Keratinocyte (primary cell): Measurements from ENCODE around the gene CCDC85C. TPM values are rescaled to one million over a fixed set of nuclear protein-coding genes. Genes with fewer than 3 reads are reported as not detected.

Source experiments
- DNase-seq: peaks from one replicate; pipeline ENCODE4 v3.0.0-alpha.2; 2011; ENCODE audit warnings: low read depth, missing footprints, low spot score
- FAIRE-seq: peaks from 2 replicates; lab custom pipeline; 2011; peaks lifted over from hg19 to GRCh38; lab: Jason Lieb, UNC
- H2AFZ ChIP-seq: 2 replicates; pipeline ENCODE4 v1.6.0; 2012; ENCODE audit warnings: low read length, control low read depth, inconsistent platforms; ENCODE audit not compliant: control insufficient read depth
- H3K27ac ChIP-seq: 2 replicates; pipeline ENCODE4 v1.5.1; 2011; ENCODE audit warnings: low read length; ENCODE audit not compliant: control insufficient read depth, insufficient read depth
- H3K27me3 ChIP-seq: 3 replicates; pipeline ENCODE4 v1.6.0; 2011; ENCODE audit warnings: low read length; ENCODE audit not compliant: control insufficient read depth, insufficient read depth; ENCODE audit errors: extremely low read depth
- H3K36me3 ChIP-seq, 2 experiments: 2 replicates in 1 of 2; 3 replicates in 1 of 2; pipeline ENCODE4 v1.5.1; 2011; ENCODE audit warnings: low read length in 2 of 2, mild to moderate bottlenecking in 1 of 2; ENCODE audit not compliant: control insufficient read depth in 2 of 2, insufficient read depth in 2 of 2; ENCODE audit errors: extremely low read depth in 1 of 2
- H3K4me1 ChIP-seq: 3 replicates; pipeline ENCODE4 v1.5.1; 2011; ENCODE audit warnings: low read length; ENCODE audit not compliant: control insufficient read depth, insufficient read depth; ENCODE audit errors: extremely low read depth
- H3K4me2 ChIP-seq: 3 replicates; pipeline ENCODE4 v1.6.0; 2011; ENCODE audit warnings: low read depth, low read length; ENCODE audit not compliant: control insufficient read depth, insufficient read depth; ENCODE audit errors: extremely low read depth
- H3K4me3 ChIP-seq, 3 experiments: fragments of 200-600 bp in 1 of 3; sonication (generic) in 1 of 3; 2 replicates in 2 of 3; 3 replicates in 1 of 3; pipeline ENCODE4 v1.5.1; 2011 to 2016; ENCODE audit warnings: low read length in 3 of 3, mild to moderate bottlenecking in 3 of 3, control low read depth in 2 of 3, inconsistent platforms in 1 of 3, low read depth in 1 of 3, mixed read lengths in 1 of 3, mixed run types in 1 of 3, moderate library complexity in 1 of 3; ENCODE audit not compliant: control insufficient read depth in 2 of 3, insufficient read depth in 2 of 3; ENCODE audit errors: extremely low read depth in 1 of 3
- H3K79me2 ChIP-seq: 2 replicates; pipeline ENCODE4 v1.6.0; 2012; ENCODE audit warnings: low read length; ENCODE audit not compliant: control insufficient read depth, insufficient read depth
- H3K9ac ChIP-seq: 3 replicates; pipeline ENCODE4 v1.6.0; 2011; ENCODE audit warnings: low read length; ENCODE audit not compliant: control insufficient read depth, insufficient read depth; ENCODE audit errors: extremely low read depth
- H3K9me1 ChIP-seq: 3 replicates; pipeline ENCODE4 v1.6.0; 2011; ENCODE audit warnings: low read length; ENCODE audit not compliant: control insufficient read depth, insufficient read depth; ENCODE audit errors: extremely low read depth
- H3K9me3 ChIP-seq: 2 replicates; pipeline ENCODE4 v1.5.1; 2012; ENCODE audit warnings: low read depth, low read length; ENCODE audit not compliant: control insufficient read depth
- H4K20me1 ChIP-seq: 3 replicates; pipeline ENCODE4 v1.6.0; 2011; ENCODE audit warnings: low read length; ENCODE audit not compliant: control insufficient read depth, insufficient read depth; ENCODE audit errors: extremely low read depth
- EZH2 ChIP-seq: IDR thresholded peaks from one replicate; pipeline ENCODE4 v1.6.1; 2012; ENCODE audit warnings: inconsistent platforms, mild to moderate bottlenecking, low read length, moderate library complexity
- dilution Hi-C: fragments of 300-500 bp; cut with MboI; formaldehyde crosslinking; loops from one replicate; pipeline ENCODE4 v1.7.0; 2020; ENCODE audit warnings: low sequenced_read_pairs; ENCODE audit not compliant: extremely low pct_ligation_motif_present
- polyA plus RNA-seq, 5 experiments: library from polyadenylated mRNA; depleted of rRNA in 3 of 5; stranded (reverse) in 3 of 5; stranded (forward) in 1 of 5; unstranded in 1 of 5; fragments of >200 nt; gene quantifications; 1 replicate in 1 of 5; 2 replicates in 3 of 5; 3 replicates in 1 of 5; pipeline versions ENCODE4 v1.2.1 to v1.2.3, GENCODE V29; 2011 to 2012; ENCODE audit warnings: missing spikeins in 2 of 5, low read depth in 1 of 5, low replicate concordance in 1 of 5
- small RNA-seq, 3 experiments: library from RNA; depleted of rRNA; stranded (forward); fragments of <200 nt; gene quantifications; one replicate each; pipeline ENCODE3, GENCODE V24; 2012; ENCODE audit warnings: low read depth in 3 of 3, low replicate concordance in 1 of 3; ENCODE audit not compliant: insufficient read length in 3 of 3
- TF ChIP-seq, protein P1 (sequence below), 3 experiments: IDR thresholded peaks in 1 of 3; conservative IDR thresholded peaks in 1 of 3; optimal IDR thresholded peaks in 1 of 3; 2 replicates in 2 of 3; 3 replicates in 1 of 3; pipeline versions ENCODE3 to v1.5.1; 2011; ENCODE audit warnings: low read length in 3 of 3, mild to moderate bottlenecking in 3 of 3, moderate library complexity in 2 of 3, control low read depth in 1 of 3, inconsistent platforms in 1 of 3; ENCODE audit not compliant: insufficient read depth in 2 of 3; ENCODE audit errors: extremely low read depth in 1 of 3

CCDC85C gene
- polyA plus RNA-seq, 1 donor (not counting 4 experiments of a cell fraction or from before 2014, with no cell fraction given) = 13.2 TPM

- H3K9me1 ChIP-seq = no peaks in the 10 kb centered on the region
- no peak overlapping the region for H3K9ac ChIP-seq
- dilution Hi-C loops = no loop called here
- H3K9me3 ChIP-seq = no peaks in the 10 kb centered on the region
- DNase-seq (no peak), FAIRE-seq (no peak)
- no peak overlapping the region for H2AFZ ChIP-seq
- H3K27ac ChIP-seq = no peak overlapping the region
- H3K4me3 ChIP-seq = no peak overlapping the region
- no peaks in the 10 kb centered on the region for H4K20me1 ChIP-seq
- TF ChIP-seq EZH2 = no peak
- TF ChIP-seq, protein P1, sequence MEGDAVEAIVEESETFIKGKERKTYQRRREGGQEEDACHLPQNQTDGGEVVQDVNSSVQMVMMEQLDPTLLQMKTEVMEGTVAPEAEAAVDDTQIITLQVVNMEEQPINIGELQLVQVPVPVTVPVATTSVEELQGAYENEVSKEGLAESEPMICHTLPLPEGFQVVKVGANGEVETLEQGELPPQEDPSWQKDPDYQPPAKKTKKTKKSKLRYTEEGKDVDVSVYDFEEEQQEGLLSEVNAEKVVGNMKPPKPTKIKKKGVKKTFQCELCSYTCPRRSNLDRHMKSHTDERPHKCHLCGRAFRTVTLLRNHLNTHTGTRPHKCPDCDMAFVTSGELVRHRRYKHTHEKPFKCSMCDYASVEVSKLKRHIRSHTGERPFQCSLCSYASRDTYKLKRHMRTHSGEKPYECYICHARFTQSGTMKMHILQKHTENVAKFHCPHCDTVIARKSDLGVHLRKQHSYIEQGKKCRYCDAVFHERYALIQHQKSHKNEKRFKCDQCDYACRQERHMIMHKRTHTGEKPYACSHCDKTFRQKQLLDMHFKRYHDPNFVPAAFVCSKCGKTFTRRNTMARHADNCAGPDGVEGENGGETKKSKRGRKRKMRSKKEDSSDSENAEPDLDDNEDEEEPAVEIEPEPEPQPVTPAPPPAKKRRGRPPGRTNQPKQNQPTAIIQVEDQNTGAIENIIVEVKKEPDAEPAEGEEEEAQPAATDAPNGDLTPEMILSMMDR (optimal IDR thresholded peaks at IDR 0.05 in 1 of 3, IDR thresholded peaks at IDR 0.05 in 1 of 3, conservative IDR thresholded peaks at IDR 0.05 in 1 of 3; ENCODE audit: extremely low read depth in 1 of 3, insufficient read depth in 2 of 3, low read length in 3 of 3) = no peak
- H3K4me1 ChIP-seq = peaks cover 8% of the 10 kb centered on the region
- no peaks in the 10 kb centered on the region for H3K79me2 ChIP-seq
- H3K36me3 ChIP-seq = peaks cover 15 to 17% of the 10 kb centered on the region in 2 experiments
- H3K4me2 ChIP-seq = no peak overlapping the region
- no peaks in the 10 kb centered on the region for H3K27me3 ChIP-seq
Observed at GRCh38 chr14:99450266-99450665, 153.7 kb downstream of the CCDC85C start.

Small RNA genes within 50 kb of the gene (small RNA-seq; reads per million reads assigned to genes)
- gene RF00019 = 0 reads per million in 3 experiments

Other genes starting within 250 kb of the CCDC85C start
- gene SETD3, start 123.3 kb downstream of the CCDC85C start, polyA plus RNA-seq = 39.4 to 48.1 TPM (median 46.9 TPM) in 3 replicates
- gene CCNK, start 122.8 kb downstream of the CCDC85C start, polyA plus RNA-seq = 6.6 to 12.8 TPM (median 11.5 TPM) in 3 replicates
- 0.08 to 0.17 TPM (median 0.11 TPM) in 3 replicates for gene HHIPL1, start 40.9 kb upstream of the CCDC85C start, polyA plus RNA-seq
- 0.01 TPM in 2 of 3 replicates, not detected in the other for gene CYP46A1, start 80.1 kb upstream of the CCDC85C start, polyA plus RNA-seq
- 0.84 to 1.8 TPM (median 0.85 TPM) in 3 replicates for gene EML1, start 189.2 kb upstream of the CCDC85C start, polyA plus RNA-seq